GM18867 (cell line): Measurements from ENCODE around the gene TMEM18.
"Not testable (repeated sequence)": the region's sequence is repeated elsewhere in the genome, so short reads cannot be mapped to it uniquely, and the experiment has no call there.

ENCODE experiments used
- ATAC-seq: cut with Tn5 transposase; IDR thresholded peaks from one replicate; pipeline ENCODE4 v1.9.1; 2021; ENCODE audit warnings: mild to moderate bottlenecking, moderate library complexity; ENCODE audit not compliant: unreplicated experiment

TMEM18 gene

DNA sequence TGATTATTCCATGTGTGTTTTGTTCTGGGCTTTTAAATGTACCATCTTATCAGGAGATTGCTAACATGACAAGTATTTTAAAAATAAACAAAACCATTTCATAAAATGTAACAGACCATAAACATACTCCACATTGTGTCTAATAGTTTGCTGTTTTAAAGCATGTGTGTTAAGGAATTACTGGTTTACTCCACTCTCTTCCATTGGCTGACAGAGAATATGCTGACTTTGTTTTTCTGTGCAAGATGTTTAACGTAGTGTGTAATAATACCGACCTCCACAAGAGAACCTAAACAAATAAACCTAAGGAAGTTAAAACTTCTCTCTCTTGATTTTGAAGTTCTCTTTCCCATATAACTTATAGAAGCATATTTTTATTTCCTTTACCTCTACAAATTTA lies 17.0 kb upstream of the TMEM18 start:
- ATAC-seq = no peak

DNA sequence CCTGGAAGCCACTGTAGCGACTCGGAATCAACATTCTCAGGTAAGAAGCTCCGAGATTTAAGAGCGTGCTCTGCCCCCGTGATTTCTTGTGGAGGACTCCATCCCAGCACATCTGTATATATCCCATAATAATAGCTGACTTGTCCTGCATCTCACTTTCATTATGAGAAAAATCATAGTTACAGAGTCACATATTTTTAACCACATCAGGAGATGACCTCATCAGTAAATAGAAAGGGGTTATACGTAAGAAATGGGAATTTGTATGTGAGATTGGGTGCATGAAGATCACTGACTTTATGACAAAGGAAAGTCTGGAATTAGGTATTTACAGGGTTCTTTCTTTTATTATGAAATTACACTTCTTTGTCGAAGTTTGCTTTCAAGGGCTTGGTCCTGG lies 16.4 kb upstream of the TMEM18 start:
- no peak for ATAC-seq

DNA sequence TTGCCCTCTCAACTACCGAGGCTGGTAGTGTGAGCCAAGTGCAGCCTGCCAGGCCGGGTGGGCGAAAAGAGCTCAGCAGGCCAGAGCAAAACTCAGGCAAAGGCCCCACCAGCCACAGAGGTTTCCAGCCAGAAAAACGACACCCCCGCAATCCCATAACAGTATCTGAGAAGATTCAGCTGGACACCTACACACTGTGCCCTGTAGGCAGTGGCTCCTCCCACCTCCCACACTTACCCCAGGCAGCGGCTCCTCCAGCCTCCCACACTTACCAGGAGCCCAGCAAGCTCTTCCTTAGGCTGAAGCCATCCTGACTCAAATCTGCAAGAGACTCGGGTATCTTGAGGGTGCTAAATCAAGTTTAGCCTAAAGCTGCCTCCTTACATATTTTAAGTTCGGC lies 15.6 kb upstream of the TMEM18 start:
- no peak for ATAC-seq

DNA sequence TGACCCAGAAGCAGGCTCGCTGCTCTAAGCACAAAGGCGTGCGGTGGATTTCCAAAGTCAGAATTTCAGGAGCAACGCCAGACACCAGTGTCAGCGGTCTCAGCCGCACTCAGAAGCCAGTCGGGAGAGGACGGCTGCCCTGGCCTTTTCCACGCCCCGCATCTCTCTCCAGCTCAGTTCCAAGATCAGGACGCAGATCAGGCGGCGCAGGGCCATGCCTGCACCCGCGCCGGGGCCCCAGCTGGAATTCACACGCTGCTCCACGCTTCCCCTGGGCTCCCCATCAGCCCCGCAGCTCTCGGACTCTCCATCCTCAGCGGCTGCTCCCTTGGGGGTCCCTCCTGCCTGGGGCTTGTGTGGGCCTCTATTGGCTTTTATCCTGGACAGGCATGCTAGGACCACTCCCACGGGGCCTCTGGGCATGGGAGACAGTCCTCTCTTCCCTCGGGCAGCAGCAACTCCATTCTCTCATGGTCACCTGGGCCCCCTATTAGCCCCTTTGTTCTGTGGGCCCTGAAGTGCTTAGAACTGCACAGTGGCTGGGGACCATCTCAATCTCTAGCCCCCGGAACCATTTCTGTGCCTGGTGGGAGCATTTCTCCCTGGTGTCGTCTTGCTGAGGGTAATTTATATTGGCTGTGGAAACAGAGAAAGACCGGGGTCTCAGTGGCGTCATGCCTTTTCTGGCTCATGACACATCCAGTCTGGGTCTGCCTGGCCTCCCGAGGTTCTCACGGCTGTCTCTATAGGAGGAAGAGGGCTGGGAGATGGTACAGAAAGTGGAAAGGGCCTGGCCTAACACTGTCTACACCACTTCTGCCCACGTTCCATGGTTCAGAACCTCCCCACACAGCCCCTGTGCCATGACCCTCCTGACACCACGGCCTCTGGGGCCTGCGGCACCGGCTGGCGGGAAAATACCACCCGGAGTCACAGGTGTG lies 14.9 kb upstream of the TMEM18 start:
- ATAC-seq = no peak

DNA sequence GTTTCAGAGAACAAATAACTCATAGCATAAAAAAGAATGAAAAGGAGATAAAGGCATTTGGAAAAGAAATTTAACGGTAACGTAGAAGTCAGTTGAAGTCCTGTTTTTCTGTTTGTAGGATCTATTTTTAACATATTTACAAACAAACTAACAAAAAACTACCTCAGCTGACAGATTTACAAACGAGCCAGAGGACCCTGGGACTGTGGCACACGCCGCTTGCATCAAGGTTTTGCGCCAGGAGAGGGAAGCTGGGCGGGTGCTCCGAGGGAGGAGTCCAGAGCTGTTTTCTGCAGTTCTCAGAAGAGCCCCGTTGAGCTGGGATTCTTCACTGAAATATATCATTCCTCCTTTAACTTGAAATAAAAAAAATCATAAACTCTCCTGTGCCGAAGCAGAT lies 13.6 kb upstream of the TMEM18 start:
- ATAC-seq = no peak

DNA sequence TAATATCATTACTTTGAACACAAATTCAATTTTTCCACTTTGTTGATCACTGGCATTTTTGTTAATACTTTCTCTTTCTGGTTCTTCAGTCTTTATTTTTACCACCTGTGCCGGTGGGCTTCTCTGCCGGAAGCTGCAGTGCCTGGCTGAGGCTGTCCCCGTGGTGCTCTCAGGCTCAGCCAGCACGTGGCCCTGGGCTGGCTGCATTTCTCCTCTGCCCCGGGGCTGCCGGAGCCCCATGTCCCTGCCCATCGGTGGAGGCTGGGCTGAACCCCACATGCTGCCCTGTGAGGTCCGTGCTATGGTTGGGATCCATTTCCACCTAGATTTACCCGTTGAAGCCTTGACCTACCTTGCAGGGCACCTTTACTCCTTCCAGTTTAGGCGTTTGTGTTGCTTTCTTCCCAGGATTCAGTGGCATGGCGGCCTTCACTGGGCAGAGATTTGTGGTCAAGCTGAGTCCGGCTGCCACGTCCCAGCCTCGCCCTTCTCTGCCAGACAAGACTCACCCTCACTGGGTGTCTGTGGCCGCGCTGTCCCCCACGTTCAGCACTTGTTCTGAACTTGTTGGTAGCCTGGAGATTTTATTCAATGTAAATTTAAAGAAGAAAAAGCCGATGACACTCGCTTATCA lies 12.8 kb upstream of the TMEM18 start:
- ATAC-seq = no peak

DNA sequence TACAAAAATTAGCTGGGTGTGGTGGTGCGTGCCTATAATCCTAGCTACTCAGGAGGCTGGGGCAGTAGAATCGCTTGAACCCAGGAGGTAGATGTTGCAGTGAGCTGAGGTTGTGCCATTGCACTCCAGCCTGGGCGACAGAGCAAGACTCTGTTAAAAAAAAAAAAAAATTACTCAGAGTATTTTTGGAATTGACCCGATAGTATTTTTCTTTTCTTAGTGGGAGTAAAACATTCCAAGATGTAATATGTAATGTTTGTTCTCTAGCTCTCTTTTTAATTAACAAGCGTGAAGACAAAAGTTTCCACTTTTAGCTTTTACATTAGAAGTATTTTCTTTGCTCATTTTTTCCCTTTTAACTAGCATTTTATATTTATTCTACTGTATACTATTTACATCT lies 12.0 kb upstream of the TMEM18 start:
- no peak for ATAC-seq

DNA sequence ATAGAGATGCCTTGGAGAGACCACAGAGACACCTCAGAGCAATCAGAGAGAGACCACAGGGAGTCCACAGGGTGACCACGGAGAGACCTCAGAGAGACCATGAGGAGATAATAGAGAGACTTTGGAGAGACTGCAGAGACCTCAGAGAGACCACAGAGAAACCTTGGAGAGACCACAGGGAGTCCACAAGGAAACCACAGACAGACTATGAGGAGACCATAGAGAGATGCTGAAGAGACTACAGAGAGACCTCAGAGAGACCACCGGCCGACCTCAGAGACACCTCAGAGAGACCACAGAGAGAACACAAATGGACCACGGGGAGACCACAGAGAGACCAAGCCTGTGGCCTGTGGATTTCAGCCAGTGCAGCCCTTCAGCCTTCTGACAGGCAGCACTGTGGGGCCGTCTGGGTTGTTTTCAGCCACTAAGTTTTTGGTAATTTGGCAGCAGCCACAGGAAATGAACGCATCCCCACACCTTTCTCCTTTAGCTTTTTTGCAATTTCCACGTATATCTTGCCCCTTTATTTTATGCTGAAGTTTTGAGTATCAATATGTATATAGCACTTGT lies 11.4 kb upstream of the TMEM18 start:
- no peak for ATAC-seq

DNA sequence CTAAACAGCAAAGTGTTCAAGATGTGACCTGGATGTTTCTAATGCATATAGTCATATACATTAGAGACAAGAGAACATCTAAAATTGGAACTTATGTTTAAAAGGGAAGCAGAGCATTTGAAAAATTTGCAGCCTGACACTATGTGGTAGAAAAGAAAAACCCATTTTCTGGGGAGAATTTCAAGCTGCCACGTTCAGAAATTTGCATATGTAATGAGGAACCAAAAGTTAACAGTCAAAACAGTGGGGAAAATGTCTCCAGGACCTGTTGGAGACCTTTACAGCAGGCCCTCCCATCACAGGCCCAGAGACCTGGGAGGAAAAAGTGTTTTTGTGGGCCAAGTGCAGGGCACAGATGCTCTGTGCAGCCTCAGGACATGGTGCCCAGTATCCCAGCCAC lies 8.2 kb upstream of the TMEM18 start:
- no peak for ATAC-seq

DNA sequence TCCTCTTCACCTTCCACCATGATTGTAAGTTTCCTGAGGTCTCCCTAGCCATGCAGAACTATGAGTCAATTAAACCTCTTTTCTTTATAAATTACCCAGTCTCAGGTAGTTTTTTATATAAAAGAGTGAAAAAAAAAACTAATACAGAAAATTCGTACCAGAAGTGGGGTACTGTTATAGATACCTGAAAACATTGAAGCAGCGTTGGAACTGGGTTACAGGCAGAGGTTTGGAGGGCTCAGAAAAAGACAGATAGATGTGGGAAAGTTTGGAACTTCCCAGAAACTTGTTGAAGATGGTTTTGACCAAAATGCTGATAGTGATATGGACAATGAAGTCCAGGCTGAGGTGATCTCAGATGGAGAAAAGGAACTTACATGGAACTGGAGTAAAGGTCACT lies 7.7 kb upstream of the TMEM18 start:
- ATAC-seq = not testable (repeated sequence)

DNA sequence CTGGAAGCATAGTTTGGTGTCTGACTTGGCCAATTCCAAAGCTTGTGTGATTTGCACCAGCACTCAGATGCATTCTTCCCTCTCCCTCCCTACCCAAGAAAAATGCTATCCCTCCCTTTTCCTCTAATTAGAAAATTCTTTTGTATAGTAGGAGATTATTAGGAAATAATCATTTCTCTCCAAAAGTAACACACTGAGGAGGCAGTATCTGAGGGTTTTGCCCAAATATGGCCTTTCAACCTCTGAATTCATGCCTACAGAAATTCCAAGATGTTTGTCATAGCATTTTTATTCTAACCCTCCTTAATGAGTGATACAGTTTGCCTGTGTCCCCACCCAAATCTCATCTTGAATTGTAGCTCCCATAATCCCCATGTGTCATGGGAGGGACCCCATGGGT lies 5.0 kb upstream of the TMEM18 start:
- no peak for ATAC-seq

DNA sequence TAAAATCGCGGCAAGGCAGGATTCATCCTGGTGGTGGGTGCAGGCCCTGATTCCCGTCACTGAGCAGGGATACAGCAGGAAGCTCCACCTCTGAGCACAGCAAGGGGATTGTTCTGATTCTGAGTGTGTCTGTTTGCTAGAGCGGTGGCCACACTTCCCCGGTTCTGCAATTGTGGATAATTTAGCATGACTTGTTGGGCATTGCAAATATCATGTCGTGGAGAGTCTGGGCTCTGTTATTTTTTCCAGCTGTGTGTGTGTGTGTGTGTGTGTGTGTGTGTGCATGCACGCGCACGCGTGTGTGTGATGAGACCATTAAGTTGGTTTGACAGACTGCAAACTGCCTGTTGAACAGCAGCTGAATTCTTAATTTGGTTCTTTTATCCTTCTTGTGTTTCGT lies 4.1 kb upstream of the TMEM18 start:
- ATAC-seq = no peak

DNA sequence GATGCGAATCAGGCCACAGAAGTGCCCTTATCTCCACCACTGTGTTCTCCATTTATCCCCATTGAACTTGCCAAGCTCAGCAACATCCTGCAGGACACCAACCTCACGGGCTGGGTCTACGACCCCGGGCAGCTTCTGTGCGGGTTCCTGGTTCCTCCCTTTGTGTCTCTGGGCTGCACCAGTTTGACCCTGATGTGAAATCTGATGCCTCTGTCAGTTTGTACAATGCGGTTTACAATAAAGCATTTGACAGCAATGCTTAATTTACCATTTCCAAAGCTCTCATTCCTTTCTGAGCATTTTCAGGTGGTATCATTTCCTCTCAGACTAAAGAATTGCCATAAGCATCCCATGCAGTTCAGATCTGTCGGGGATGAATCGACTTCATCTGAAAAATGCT lies 3.3 kb upstream of the TMEM18 start:
- ATAC-seq = no peak

DNA sequence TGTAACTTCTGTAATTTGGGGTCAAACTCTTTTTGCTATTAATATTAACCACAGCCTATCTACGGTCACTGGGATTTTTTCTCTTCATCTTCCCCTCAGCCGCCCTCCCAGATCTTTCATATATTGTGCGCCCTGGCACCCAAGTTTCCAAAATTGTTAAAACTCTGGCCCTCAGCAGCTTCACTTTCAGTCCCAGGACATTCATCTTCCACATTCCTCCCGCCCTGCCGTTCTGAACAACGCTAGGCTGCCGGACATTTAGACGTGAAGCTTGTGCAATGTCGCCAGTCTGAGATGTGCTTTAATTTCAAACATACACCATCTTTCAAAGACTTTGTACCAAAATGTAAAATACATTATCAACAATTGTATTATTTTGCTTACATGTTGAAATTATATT lies 1.8 kb upstream of the TMEM18 start:
- ATAC-seq = no peak

DNA sequence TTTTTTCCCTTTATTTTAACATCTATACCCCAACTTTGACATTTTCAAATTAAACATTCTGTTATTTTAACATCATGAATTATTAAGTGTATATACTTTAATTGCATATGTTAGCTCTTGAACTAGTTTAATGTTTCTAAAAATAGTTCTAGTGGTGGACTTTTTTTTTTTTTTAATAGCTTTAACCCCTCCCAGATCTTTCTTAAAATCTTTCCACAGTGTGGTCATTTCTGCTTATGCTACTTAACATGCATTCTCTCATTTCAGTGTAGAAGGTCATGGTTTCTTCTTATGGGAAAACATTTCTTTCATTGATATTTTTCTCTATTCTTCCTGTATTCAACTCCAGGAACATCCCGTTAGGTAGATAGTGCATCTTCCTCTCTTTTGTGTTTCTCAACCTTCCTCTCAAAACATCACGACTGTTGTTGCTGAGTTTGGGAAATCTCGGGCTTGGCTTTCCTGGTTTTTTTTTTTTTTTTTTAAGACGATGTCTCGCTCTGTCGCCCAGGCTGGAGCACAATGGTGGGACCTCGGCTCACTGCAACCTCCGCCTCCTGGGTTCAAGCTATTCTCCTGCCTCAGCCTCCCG lies 849 bp upstream of the TMEM18 start:
- no peak for ATAC-seq

DNA sequence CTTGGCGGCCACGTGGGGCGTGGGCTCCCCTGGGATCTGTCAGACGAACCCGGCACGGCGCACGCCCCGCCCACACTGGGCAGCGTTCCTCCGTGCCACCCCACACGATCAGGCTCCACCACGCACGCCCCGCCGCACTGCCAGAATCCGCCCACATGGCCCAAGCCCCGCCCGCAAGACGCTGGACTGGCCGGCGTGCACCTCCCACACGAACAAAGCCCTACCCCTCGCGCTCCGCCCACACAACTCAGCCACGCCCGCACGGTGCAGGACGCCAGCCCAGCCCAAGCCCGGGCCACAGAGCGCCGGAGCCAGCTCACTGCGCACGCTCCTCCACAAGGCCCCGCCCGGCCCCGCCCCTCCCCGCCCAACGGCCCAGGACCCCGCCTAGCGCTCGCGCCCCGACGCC lies 555 bp downstream of the TMEM18 start:
- peak; percentile 85 for ATAC-seq

DNA sequence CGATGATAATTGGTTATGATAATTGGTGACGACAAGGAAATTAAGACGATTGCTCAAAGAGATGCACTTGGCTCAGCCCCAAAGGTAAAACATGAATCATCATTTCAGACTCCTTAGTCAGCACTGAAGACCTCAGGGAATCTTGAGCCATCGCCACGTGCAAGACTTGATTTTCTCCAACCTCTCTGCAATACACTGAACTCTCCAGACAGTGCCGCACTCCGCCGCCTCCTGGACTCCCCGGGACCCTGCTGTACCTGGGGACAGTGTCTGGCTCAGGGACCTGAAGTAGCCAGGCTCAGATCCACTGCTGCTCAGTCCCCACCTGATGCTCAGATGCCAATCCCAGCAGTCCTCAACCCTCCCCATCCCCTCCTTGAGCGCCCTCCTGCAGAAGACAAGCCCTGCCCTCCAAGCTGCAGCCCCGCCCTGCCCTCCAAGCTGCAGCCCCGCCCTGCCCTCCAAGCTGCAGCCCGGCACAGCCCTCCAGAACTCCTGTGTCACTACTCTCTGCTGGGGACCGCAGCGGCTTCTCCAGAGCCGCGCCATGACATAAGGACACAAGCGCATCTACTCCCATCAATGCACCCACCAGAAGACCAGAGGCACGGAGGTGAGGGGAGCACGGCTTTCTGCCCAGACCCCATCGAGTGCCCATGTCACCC lies 1.1 kb downstream of the TMEM18 start:
- ATAC-seq = peak; percentile 21

DNA sequence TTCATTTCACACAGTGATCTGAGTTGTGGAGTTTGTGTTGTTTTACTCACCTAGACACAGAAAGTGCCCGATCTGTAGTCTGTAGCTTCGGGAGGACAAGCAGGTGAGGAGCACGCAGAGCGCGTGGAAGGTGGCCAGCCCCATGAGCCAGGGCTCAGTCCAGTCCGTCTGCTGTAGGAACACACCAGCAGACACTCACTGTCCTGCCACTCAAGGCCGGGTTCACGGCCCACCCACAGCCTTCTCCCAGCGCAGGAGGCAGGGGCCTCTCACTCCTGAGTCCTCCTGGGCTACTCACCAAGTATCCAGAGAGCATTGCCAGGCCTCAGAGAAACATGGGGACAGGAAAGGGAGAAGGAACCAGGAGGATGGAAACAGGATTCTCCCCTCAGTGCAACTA lies 1.7 kb downstream of the TMEM18 start:
- no peak for ATAC-seq

DNA sequence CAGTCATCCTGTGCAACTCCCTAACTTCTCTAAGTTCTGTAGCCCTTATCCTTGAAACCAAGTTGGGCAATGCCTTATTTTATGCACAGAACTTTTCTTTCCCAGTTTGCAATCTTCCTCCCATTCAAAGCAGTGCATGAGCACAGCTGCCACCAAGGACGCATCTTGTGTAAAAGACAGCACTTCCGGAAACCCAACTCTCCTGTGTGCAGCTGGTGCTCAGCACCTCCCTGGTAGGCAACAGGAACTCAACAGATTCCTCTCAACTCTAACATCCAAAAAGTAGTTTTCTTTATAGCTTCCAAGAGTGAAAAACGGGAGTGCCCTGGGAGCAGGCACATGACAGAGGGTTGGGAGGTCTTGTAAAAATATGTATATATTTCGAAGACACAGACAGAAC lies 2.2 kb downstream of the TMEM18 start:
- no peak for ATAC-seq

DNA sequence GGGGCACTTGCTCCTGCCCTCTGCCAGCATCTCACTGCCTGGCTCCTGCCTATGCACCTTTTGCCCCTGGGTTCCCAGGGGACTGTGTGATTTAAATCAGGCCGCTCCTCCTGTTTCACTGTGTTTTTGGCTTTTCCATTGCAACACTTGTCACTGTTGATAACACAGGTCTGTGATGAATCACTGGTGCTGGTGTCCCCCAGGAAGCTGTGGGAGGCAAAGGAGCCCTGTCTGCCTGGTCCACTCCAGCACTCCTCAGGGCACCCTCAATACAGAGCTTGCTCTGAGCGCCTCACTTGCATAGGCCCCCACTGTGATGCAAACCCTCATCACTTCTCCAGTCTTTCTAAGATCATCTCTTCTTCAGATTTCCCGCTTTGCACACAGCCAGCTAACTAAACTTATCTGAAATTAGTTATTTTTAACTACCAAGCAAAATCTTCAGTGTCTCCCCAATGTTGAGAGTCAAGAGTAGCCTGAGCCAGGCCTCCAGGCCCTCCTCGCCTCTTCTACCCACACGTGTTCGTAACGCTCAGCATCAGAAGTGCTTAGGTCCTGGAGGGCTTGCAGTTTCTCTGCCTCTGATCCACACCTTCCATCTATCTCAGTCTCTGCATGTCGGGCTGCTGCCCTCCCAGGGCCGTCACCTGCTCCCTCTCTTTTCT lies 2.8 kb downstream of the TMEM18 start:
- no peak for ATAC-seq
